Endodermal cell (in vitro differentiated cells): ENCODE data around the gene CYB5D1. TPM values are rescaled to one million over a fixed set of nuclear protein-coding genes. Genes with fewer than 3 reads are reported as not detected.

Experiments
- DNase-seq: peaks from one replicate; pipeline ENCODE4 v3.0.0-alpha.2; 2017
- H3K27ac ChIP-seq: 2 replicates; pipeline ENCODE4 v1.5.1; 2013; ENCODE audit warnings: mild to moderate bottlenecking, low read depth, low read length, moderate library complexity
- H3K27me3 ChIP-seq: 2 replicates; pipeline ENCODE4 v1.6.1; 2013; ENCODE audit warnings: mild to moderate bottlenecking, low read length, moderate library complexity; ENCODE audit not compliant: insufficient read depth, control insufficient read depth, poor library complexity, severe bottlenecking
- H3K36me3 ChIP-seq: 2 replicates; pipeline ENCODE4 v1.7.0; 2013; ENCODE audit warnings: mild to moderate bottlenecking, low read length, moderate library complexity; ENCODE audit not compliant: control insufficient read depth, insufficient read depth
- H3K4me1 ChIP-seq: one replicate; pipeline ENCODE4 v1.7.0; 2013; ENCODE audit warnings: low read length; ENCODE audit not compliant: control insufficient read depth, insufficient read depth
- H3K4me3 ChIP-seq: 2 replicates; pipeline ENCODE4 v1.5.1; 2013; ENCODE audit warnings: mild to moderate bottlenecking, low read length, moderate library complexity
- H3K9ac ChIP-seq: 2 replicates; pipeline ENCODE4 v1.6.1; 2013; ENCODE audit warnings: mild to moderate bottlenecking, low read length, moderate library complexity; ENCODE audit not compliant: poor library complexity, severe bottlenecking; ENCODE audit errors: extremely low read depth
- H3K9me3 ChIP-seq: 2 replicates; pipeline ENCODE4 v1.6.1; 2013; ENCODE audit warnings: mild to moderate bottlenecking, low read length, moderate library complexity; ENCODE audit not compliant: control insufficient read depth
- H3K27ac Mint-ChIP-seq: 2 replicates; pipeline ENCODE4 v1.8.0; 2020; ENCODE audit warnings: mixed read lengths
- H3K27me3 Mint-ChIP-seq: 2 replicates; pipeline ENCODE4 v1.8.0; 2021; ENCODE audit warnings: mild to moderate bottlenecking, mixed read lengths; ENCODE audit not compliant: insufficient read depth
- H3K36me3 Mint-ChIP-seq: 2 replicates; pipeline ENCODE4 v1.8.0; 2020; ENCODE audit warnings: low read depth, mixed read lengths
- H3K4me1 Mint-ChIP-seq: 2 replicates; pipeline ENCODE4 v1.8.0; 2020; ENCODE audit warnings: mixed read lengths
- H3K4me3 Mint-ChIP-seq: 2 replicates; pipeline ENCODE4 v1.8.0; 2020; ENCODE audit warnings: mild to moderate bottlenecking, moderate library complexity, mixed read lengths
- H3K9me3 Mint-ChIP-seq: 2 replicates; pipeline ENCODE4 v1.8.0; 2020; ENCODE audit warnings: mild to moderate bottlenecking, mixed read lengths
- CTCF ChIP-seq: fragments of 200-600 bp; sonication (generic); conservative IDR thresholded peaks from 2 replicates; pipeline ENCODE4 v1.5.0; 2021; ENCODE audit warnings: antibody characterized with exemption, mild to moderate bottlenecking
- WGBS, 2 experiments: methylation state at CpG; one replicate each; pipeline versions ENCODE4 v1.1.5 to v1.1.7; 2013; ENCODE audit warnings: missing lambda C conversion rate in 2 of 2, mixed read lengths in 1 of 2; ENCODE audit not compliant: insufficient coverage in 1 of 2, insufficient read length in 1 of 2; 5-methylcytosine and 5-hydroxymethylcytosine counted together
- total RNA-seq, 2 donors: library from RNA; stranded (reverse); fragmentation: NEBNext Ultra II Directional in 1 of 2; extraction: Animal tissue kit (Norgen Biotek cat#: 25700) in 1 of 2; gene quantifications; 2 replicates in 1 of 2; 3 replicates in 1 of 2; pipeline ENCODE4 v1.2.1, GENCODE V29; 2021

Gene CYB5D1
- total RNA-seq, 2 donors from 2014 or later, result 10.6 to 12.9 TPM

DNA sequence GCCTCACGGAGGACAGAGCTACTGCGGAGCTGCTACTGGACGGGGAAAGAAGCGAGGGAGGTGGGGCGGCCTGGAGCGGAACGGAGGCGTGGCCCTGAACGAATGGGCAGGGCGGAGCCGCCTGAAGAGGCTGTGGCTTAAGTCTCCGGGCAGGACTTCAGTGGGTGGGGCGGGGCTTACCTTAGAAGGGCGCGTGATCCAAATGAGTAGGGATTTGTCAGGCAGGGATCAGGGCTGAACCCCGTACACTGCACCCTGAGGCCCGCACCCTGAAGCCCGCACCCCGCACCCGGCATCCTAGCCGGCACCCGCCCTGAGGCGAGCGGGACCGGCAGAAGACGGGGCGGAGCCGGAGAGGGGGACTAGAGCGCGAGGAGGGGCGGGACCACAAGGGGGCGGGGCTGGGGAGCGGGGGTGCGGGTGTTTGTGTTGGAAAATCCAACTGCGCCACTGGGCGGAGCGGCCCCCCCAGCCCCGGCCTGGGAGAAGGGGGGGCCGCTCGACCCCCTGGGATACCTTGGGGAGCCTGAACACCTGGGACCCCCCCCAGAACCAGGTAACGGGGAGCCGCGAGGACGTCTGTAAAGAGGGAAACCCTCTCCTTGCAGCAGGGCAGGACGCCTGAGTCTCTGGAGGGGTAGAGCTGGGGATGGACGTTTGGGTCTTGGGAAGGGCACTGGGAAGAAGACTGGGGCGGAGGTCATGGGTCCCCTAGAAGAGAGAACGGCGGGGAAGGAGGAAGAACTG, 23.8 kb upstream of the CYB5D1 start, which contains the start of gene KDM6B:
TSS of gene KDM6B (plus strand) at position 423 of the 747 bp plus-strand sequence. CDS start 11,338 bp downstream, outside the sequence.
- peak; percentile 98 for DNase-seq
- Mint-ChIP-seq H3K27me3 (peaks cover 48% of the 10 kb centered on the region), H3K4me3 (peak within 1 kb of the TSS; percentile 93), H3K4me1 (peaks cover 24% of the 10 kb centered on the region), H3K27ac (peak within 1 kb of the TSS; percentile 99), H3K9me3 (no peaks in the 10 kb centered on the region), H3K36me3 (no peaks in the 10 kb centered on the region)
- no peaks in the 10 kb centered on the region for H3K9me3 ChIP-seq
- H3K9ac ChIP-seq, result peak within 1 kb of the TSS; percentile 97
- peak within 1 kb of the TSS; percentile 97 for H3K27ac ChIP-seq
- no peak for TF ChIP-seq CTCF
- no peaks in the 10 kb centered on the region for H3K36me3 ChIP-seq
- 1 to 4% methylated on average over 11 to 49 of the region's 49 CpGs for WGBS, 2 experiments
- peaks cover 4% of the 10 kb centered on the region for H3K4me1 ChIP-seq
- H3K27me3 ChIP-seq, result peaks cover 31% of the 10 kb centered on the region
- H3K4me3 ChIP-seq, result peak within 1 kb of the TSS; percentile 85

- no peaks in the 10 kb centered on the region for H3K9me3 Mint-ChIP-seq
- H3K4me1 Mint-ChIP-seq, result peaks cover 30% of the 10 kb centered on the region
- WGBS, 2 experiments, result 0 to 1% methylated on average over 4 to 20 of the region's 20 CpGs
- H3K4me3 ChIP-seq, result peak overlapping the region; percentile 85
- H3K36me3 Mint-ChIP-seq, result no peaks in the 10 kb centered on the region
- peaks cover 42% of the 10 kb centered on the region for H3K27me3 Mint-ChIP-seq
- no peak for TF ChIP-seq CTCF
- no peaks in the 10 kb centered on the region for H3K9me3 ChIP-seq
- H3K4me1 ChIP-seq, result peaks cover 5% of the 10 kb centered on the region
- H3K27ac ChIP-seq, result peak overlapping the region; percentile 97
- H3K36me3 ChIP-seq, result no peaks in the 10 kb centered on the region
- H3K4me3 Mint-ChIP-seq, result peak overlapping the region; percentile 93
- H3K9ac ChIP-seq, result peak overlapping the region; percentile 97
- H3K27ac Mint-ChIP-seq, result peak overlapping the region; percentile 99
- DNase-seq, result no peak
- H3K27me3 ChIP-seq, result peaks cover 31% of the 10 kb centered on the region
Measured at GRCh38 chr17:7834542-7834956, 23.3 kb upstream of the CYB5D1 start.

- H3K4me3 Mint-ChIP-seq, result peak overlapping the region; percentile 93
- Histone ChIP-seq H3K4me1 (peaks cover 5% of the 10 kb centered on the region), H3K27me3 (peaks cover 31% of the 10 kb centered on the region), H3K9me3 (no peaks in the 10 kb centered on the region), H3K9ac (peak overlapping the region; percentile 97), H3K27ac (peak overlapping the region; percentile 97), H3K4me3 (peak overlapping the region; percentile 92), H3K36me3 (no peaks in the 10 kb centered on the region)
- peak overlapping the region; percentile 99 for H3K27ac Mint-ChIP-seq
- peak; percentile 100 for DNase-seq
- peaks cover 4% of the 10 kb centered on the region for H3K36me3 Mint-ChIP-seq
- H3K27me3 Mint-ChIP-seq, result peaks cover 36% of the 10 kb centered on the region
- TF ChIP-seq CTCF, result peak; percentile 84
- no peaks in the 10 kb centered on the region for H3K9me3 Mint-ChIP-seq
- H3K4me1 Mint-ChIP-seq, result peaks cover 33% of the 10 kb centered on the region
- 0% methylated on average over 29 to 69 of the region's 69 CpGs for WGBS, 2 experiments
Measured at GRCh38 chr17:7834957-7835813, 22.6 kb upstream of the CYB5D1 start.
